Loucy (cell line): ENCODE results near the gene RCN1.

Experiments used
- H2AFZ ChIP-seq: fragments of 200-600 bp; sonication (generic); 2 replicates; pipeline ENCODE4 v1.6.0; 2016; ENCODE audit warnings: antibody characterized with exemption, mild to moderate bottlenecking, low read length, moderate library complexity
- H3F3A ChIP-seq: fragments of 200-600 bp; 2 replicates; pipeline ENCODE4 v1.6.0; 2016; ENCODE audit warnings: antibody characterized with exemption, low read depth, mild to moderate bottlenecking
- H3K27me3 ChIP-seq: fragments of 200-600 bp; sonication (generic); 2 replicates; pipeline ENCODE4 v1.6.1; 2014; ENCODE audit warnings: low read length, mild to moderate bottlenecking; ENCODE audit not compliant: insufficient read depth, poor library complexity, severe bottlenecking
- H3K36me3 ChIP-seq: fragments of 200-600 bp; sonication (generic); 2 replicates; pipeline ENCODE4 v1.6.1; 2016; ENCODE audit warnings: low read length; ENCODE audit not compliant: insufficient read depth
- H3K4me1 ChIP-seq: fragments of 200-600 bp; sonication (generic); 2 replicates; pipeline ENCODE4 v1.5.1; 2014; ENCODE audit warnings: low read length, mild to moderate bottlenecking; ENCODE audit not compliant: insufficient read depth, poor library complexity, severe bottlenecking
- H3K4me2 ChIP-seq: fragments of 200-600 bp; sonication (generic); 2 replicates; pipeline ENCODE4 v1.6.0; 2014; ENCODE audit warnings: antibody characterized with exemption, low read length, low read depth, mild to moderate bottlenecking; ENCODE audit not compliant: poor library complexity, severe bottlenecking
- H3K4me3 ChIP-seq: fragments of 200-600 bp; sonication (generic); 2 replicates; pipeline ENCODE4 v1.5.1; 2014; ENCODE audit warnings: low read length, mild to moderate bottlenecking, mixed read lengths; ENCODE audit not compliant: poor library complexity, severe bottlenecking
- H3K79me2 ChIP-seq: fragments of 200-600 bp; sonication (generic); 2 replicates; pipeline ENCODE4 v1.6.1; 2014; ENCODE audit warnings: low read length; ENCODE audit not compliant: insufficient read depth
- H3K9ac ChIP-seq: fragments of 200-600 bp; sonication (generic); 2 replicates; pipeline ENCODE4 v1.6.0; 2014; ENCODE audit warnings: mild to moderate bottlenecking, low read depth, low read length, moderate library complexity; ENCODE audit not compliant: poor library complexity, severe bottlenecking
- H3K9me2 ChIP-seq: fragments of 200-600 bp; sonication (generic); replicated peaks from 2 replicates; pipeline ENCODE4 v1.6.1; 2016; ENCODE audit warnings: low read depth, low read length, mixed read lengths
- H3K9me3 ChIP-seq: fragments of 200-600 bp; sonication (generic); 2 replicates; pipeline ENCODE4 v1.6.1; 2014; ENCODE audit warnings: mild to moderate bottlenecking, antibody characterized with exemption, low read length, low read depth; ENCODE audit not compliant: insufficient read depth
- H4K20me1 ChIP-seq: fragments of 200-600 bp; sonication (generic); 2 replicates; pipeline ENCODE4 v1.6.0; 2014; ENCODE audit warnings: antibody characterized with exemption, low read length, mild to moderate bottlenecking; ENCODE audit not compliant: insufficient read depth, poor library complexity, severe bottlenecking
- CTCF ChIP-seq: fragments of 200-600 bp; sonication (generic); conservative IDR thresholded peaks from 2 replicates; pipeline ENCODE4 v1.5.1; 2014; ENCODE audit warnings: mild to moderate bottlenecking, antibody characterized with exemption, low read length
- EZH2phosphoT487 ChIP-seq: fragments of 200-600 bp; IDR thresholded peaks from 2 replicates; pipeline ENCODE4 v1.6.1; 2018; ENCODE audit warnings: antibody characterized with exemption, mild to moderate bottlenecking, moderate library complexity, borderline replicate concordance

Gene RCN1

GRCh38 chr11:32152216-32152615 is 61.3 kb downstream of the RCN1 start:
- Histone ChIP-seq H3K9me3 (no peaks in the 10 kb centered on the region), H3K4me3 (no peak overlapping the region), H3K9me2 (no peaks in the 10 kb centered on the region), H2AFZ (no peak overlapping the region), H3K4me2 (no peak overlapping the region), H3K9ac (no peak overlapping the region), H3K4me1 (no peaks in the 10 kb centered on the region), H4K20me1 (no peaks in the 10 kb centered on the region), H3K27me3 (no peaks in the 10 kb centered on the region), H3K36me3 (no peaks in the 10 kb centered on the region), H3K79me2 (no peaks in the 10 kb centered on the region), H3F3A (no peaks in the 10 kb centered on the region)
- TF ChIP-seq EZH2phosphoT487 (no peak), CTCF (no peak)

GRCh38 chr11:32152821-32153220 is 61.9 kb downstream of the RCN1 start:
- H4K20me1 ChIP-seq, result no peaks in the 10 kb centered on the region
- no peaks in the 10 kb centered on the region for H3K4me1 ChIP-seq

DNA sequence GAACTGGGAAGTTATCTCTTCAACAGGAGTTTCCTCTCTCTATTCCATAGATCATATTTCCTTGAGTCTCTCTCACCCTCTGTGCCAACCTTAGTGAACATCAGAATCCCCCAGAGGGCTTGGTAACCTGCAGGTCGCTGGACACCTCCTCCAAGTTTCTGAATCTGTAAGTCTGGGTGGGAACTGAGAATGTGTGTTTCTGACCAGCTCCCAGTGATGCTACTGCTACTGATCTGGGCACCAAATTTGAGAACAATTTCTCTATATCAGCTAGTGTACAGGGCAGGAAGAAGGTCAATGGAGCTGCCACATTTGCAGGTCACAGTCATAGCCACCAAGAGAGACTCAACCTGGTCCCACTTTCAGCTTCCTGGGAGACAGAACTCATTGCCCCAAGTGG is 62.9 kb downstream of the RCN1 start:
- H2AFZ ChIP-seq, result no peak overlapping the region
- H3K9me2 ChIP-seq, result no peaks in the 10 kb centered on the region
- TF ChIP-seq EZH2phosphoT487 (no peak), CTCF (no peak)
- no peak overlapping the region for H3K4me3 ChIP-seq
- no peak overlapping the region for H3K4me2 ChIP-seq
- H3K36me3 ChIP-seq, result no peaks in the 10 kb centered on the region
- H4K20me1 ChIP-seq, result no peaks in the 10 kb centered on the region
- H3K9me3 ChIP-seq, result no peaks in the 10 kb centered on the region
- no peaks in the 10 kb centered on the region for H3K27me3 ChIP-seq
- no peaks in the 10 kb centered on the region for H3K4me1 ChIP-seq
- H3K9ac ChIP-seq, result no peak overlapping the region
- H3K79me2 ChIP-seq, result no peaks in the 10 kb centered on the region
- no peaks in the 10 kb centered on the region for H3F3A ChIP-seq

More at GRCh38 chr11:32152821-32153220, 61.9 kb downstream of the RCN1 start:
- no peaks in the 10 kb centered on the region for H3K79me2 ChIP-seq
- H3K36me3 ChIP-seq, result no peaks in the 10 kb centered on the region
- H3K4me2 ChIP-seq, result no peak overlapping the region
- H3K4me3 ChIP-seq, result no peak overlapping the region
- H3K9ac ChIP-seq, result no peak overlapping the region
- no peaks in the 10 kb centered on the region for H3K9me3 ChIP-seq
- no peaks in the 10 kb centered on the region for H3K27me3 ChIP-seq
- TF ChIP-seq EZH2phosphoT487 (no peak), CTCF (no peak)
- no peaks in the 10 kb centered on the region for H3F3A ChIP-seq
- no peaks in the 10 kb centered on the region for H3K9me2 ChIP-seq
- no peak overlapping the region for H2AFZ ChIP-seq
